GM10266 (cell line): ENCODE data around the gene CHN2.
A peak's percentile ranks its signal among the peaks of the same experiment; 100 is the strongest.

Experiments
- DNase-seq: peaks from one replicate; pipeline ENCODE4 v3.0.0; 2012; ENCODE audit errors: extremely low spot score
- CTCF ChIP-seq: IDR thresholded peaks from 2 replicates; pipeline ENCODE4 v1.5.1; 2012; ENCODE audit warnings: mild to moderate bottlenecking, low read depth; ENCODE audit not compliant: control insufficient read depth, insufficient read depth; ENCODE audit errors: missing control alignments

The CHN2 gene

DNA sequence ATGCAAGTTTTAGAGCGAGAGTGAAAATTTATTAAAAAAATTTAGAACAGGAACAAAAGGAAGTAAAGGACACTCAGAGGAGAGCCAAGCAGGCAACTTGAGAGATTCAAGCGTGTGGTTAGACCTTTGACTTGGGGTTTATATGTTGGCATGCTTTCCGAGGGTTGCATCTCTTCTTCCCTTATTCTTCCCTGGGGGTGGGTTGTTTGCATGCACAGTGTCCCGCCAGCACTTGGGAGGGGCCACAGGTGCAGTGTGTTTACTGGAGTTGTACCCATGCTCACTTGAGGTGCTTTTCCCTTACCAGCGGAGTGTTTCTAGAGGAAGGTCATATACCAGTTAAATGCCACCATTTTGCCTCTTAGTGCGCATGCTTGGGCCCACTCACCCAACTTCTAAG is 96.3 kb downstream of the CHN2 start:
- TF ChIP-seq CTCF, result no peak
- no peak for DNase-seq

- no peak for TF ChIP-seq CTCF
- DNase-seq, result no peak
These were observed 97.4 kb downstream of the CHN2 start for GRCh38 chr7:29291723-29292618.

DNA sequence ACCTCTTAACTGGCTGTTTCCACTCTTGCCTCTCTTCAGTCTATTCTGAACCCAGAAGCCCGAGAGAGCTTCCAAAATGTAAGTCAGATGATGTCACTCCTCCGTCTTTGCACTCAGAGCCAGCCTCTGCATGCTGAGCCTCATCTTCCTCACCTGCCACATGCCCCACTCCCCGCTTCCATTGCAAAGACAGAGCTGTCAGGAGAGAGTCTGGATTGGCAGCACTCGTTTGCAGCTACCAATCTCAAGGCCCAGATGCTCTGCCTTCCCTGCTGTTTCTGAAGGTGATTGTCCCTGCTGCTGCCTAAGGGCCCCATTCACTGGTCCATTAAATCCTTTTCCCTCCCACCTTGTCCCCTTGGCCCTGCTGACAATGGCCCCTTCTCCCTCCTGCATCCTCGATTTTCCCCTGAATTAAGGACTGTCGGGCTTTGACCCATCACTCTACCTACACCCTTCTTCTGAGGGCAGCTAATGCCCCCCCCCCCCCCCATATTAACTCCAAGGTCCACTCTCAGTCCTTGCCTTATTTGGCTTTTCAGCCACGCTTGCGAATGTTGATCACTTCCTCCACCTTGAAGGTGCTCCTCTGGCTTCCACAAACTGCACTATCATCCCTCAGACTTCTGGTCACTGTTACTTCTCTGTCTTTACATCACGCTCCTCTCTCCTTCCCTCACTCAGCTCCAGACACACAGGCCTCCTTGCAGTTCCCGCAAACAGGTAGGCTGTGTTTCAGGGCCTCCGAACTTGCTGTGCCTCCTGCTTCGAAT is 98.5 kb downstream of the CHN2 start:
- TF ChIP-seq CTCF, result no peak
- no peak for DNase-seq

GRCh38 chr7:29296421-29296820 is 101.8 kb downstream of the CHN2 start:
- DNase-seq, result no peak
- TF ChIP-seq CTCF, result no peak

DNA sequence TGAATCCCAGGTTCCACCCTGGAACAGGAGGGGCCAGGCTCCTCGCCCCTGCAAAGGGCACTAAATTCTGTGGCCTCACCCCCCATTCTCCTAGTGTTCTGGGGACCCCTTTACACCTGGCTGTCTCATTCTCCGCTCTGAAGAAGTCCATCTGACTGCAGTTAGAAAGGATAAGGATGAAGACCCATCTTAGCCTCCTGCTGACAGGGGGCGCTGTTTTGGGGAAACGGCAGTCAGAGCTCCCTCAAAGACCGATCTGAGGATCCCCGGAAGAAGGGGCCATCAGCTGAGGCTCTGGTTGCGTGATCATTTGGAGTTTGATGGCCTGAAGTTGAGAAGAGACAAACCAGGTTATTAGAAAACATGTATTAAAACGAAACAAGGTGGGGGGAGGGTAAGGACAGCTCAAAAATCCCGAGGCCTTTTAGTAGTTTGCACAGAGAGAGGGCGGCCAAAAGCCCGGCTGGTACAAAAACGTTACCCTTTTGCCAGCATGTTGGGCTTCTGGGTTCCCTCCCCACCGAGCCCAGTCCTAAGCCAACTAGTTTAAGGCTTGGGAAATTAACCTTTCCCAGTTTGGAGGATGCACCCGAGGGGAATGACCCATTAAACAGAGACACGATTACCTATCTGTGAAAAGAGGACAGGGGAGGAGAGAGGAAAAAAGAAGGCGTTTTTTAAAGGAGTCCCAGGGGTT is 102.8 kb downstream of the CHN2 start:
- TF ChIP-seq CTCF, result peak; percentile 23
- DNase-seq, result no peak

DNA sequence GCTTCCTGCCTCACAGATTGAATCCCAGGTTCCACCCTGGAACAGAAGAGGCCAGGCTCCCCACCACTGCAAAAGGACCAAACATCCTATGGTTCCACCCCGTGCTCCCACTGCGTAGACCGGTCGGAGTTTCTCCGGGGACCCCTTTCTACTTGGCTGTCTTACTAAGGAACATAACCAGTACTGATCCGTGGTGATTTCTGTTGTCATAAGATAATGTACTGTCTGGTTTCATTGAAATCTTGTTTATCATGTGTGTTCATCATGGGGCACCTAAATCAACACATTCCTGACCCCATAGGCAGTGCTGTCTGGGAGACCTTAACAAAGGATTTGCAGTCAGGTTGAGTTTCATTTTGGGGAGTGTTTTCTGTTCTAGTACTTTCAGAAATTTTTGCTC is 104.5 kb downstream of the CHN2 start:
- DNase-seq, result no peak
- TF ChIP-seq CTCF, result no peak

- no peak for DNase-seq
These were observed 105.5 kb downstream of the CHN2 start for GRCh38 chr7:29300026-29300480.

More at GRCh38 chr7:29300026-29300480, 105.5 kb downstream of the CHN2 start:
- no peak for TF ChIP-seq CTCF
